ENCODE results near the gene KDM2A. TPM values are rescaled to one million over a fixed set of nuclear protein-coding genes. Genes with fewer than 3 reads are reported as not detected.
A peak's percentile ranks its signal among the peaks of the same experiment; 100 is the strongest.

KDM2A gene
- total RNA-seq, 1 donor from 2014 or later = 84.7 TPM

- peak; percentile 47 for DNase-seq
Measured at GRCh38 chr11:67302571-67303131, 183.6 kb downstream of the KDM2A start.

GRCh38 chr11:67303132-67303834 lies 184.2 kb downstream of the KDM2A start, which contains the start of gene SSH3:
Gene SSH3, plus strand, starts transcription at chr11:67303530. Its CDS starts 96 bp downstream, at chr11:67303626.
- peak; percentile 78 for DNase-seq

DNA sequence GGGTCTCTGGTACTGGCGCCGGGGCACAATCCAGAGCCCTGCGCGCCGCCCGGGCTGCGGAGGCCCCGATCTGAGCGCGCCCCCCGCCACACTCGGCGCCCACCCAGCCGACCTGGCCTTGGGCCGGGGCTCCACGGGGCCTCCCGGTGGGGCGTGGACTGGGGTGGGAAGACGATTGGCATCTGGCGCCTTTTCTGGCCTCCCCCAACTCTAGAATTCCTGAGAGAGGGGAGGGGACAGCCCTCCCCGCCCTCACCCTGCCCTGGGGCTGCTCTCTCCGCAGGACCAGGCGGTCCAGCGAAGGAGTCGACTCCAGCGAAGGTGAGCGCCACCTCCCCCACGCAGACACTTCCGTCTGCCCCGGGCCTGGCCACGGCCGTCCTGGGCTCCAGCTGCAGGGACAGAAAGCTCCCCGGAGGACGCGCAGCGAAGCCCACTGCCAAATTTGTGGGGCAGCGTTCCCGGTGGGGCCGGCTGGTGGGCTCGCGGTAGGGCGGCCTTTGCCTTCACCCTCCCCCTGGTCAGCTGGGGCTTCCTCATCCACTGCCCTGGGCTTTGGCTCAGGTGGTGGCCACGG lies 184.9 kb downstream of the KDM2A start:
- peak; percentile 47 for DNase-seq

GRCh38 chr11:67304511-67305113 lies 185.5 kb downstream of the KDM2A start:
- DNase-seq = no peak

DNA sequence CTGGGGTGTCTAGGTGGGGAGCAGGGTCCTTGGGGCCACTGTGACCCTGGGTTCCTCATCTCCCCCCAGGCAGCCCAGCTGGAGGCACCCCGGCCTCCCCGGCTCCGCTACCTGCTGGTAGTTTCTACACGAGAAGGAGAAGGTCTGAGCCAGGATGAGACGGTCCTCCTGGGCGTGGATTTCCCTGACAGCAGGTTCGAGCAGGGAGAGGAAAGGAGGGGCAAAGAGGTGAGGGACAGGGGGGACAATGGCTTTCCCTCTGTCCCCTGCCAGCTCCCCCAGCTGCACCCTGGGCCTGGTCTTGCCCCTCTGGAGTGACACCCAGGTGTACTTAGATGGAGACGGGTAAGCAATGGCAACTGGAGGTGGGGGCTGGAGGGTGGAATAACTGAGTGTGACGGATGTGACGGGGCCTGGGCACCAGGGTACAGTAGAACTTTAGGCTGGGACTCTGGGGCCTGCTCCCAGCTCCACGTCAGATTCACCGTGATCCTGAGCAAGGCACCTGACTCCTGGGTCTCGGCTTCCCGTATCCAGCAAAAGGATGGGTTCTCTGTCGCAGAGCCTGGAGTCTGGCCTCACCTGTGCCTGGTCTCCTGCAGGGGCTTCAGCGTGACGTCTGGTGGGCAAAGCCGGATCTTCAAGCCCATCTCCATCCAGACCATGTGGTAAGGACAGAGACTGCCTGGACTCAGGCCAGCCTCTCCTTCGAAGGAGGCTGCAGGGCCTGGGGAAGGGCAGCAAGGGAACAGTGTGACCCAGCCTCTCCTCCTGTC lies 187.9 kb downstream of the KDM2A start:
- no peak for DNase-seq

DNA sequence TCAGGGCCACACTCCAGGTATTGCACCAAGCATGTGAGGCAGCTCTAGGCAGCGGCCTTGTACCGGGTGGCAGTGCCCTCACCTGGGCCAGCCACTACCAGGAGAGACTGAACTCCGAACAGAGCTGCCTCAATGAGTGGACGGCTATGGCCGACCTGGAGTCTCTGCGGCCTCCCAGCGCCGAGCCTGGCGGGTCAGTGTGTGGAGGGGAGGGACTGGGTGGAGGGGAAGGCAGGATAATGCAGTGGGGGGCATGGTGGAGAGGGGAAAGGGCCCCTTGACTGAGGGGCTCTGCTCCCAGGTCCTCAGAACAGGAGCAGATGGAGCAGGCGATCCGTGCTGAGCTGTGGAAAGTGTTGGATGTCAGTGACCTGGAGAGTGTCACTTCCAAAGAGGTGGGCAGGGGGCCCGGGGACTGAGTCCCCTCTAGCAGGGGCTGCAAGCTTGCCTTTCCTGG lies 188.5 kb downstream of the KDM2A start:
- no peak for DNase-seq

Other genes starting within 250 kb of the KDM2A start
- 24.4 TPM for gene PC, start 160.9 kb upstream of the KDM2A start, total RNA-seq
- not detected for gene C11orf86, start 144.0 kb upstream of the KDM2A start, total RNA-seq
- 0.41 TPM for gene SYT12, start 96.1 kb upstream of the KDM2A start, total RNA-seq
- gene RHOD, start 62.4 kb upstream of the KDM2A start, total RNA-seq = 14.4 TPM
- 47.8 TPM for gene GRK2, start 147.2 kb downstream of the KDM2A start, total RNA-seq
- 36.9 TPM for gene ANKRD13D, start 170.0 kb downstream of the KDM2A start, total RNA-seq
- gene SSH3, start 184.3 kb downstream of the KDM2A start, total RNA-seq = 35.6 TPM
- gene POLD4, start 234.3 kb downstream of the KDM2A start, total RNA-seq = 20.1 TPM

Measured in tongue (tissue), 2 donors.